Activated CD4-positive, alpha-beta T cell treated with anti-CD3 and anti-CD28 coated beads for 24 hours (primary cell): ENCODE results near the gene ACSF3.

ENCODE experiments used
- DNase-seq, 2 donors: peaks; one replicate each; pipeline ENCODE4 v3.0.0-alpha.2; 2020; ENCODE audit warnings: low read depth in 2 of 2

ACSF3 gene

GRCh38 chr16:89130448-89130847 lies 36.8 kb downstream of the ACSF3 start:
- DNase-seq: no peak

DNA sequence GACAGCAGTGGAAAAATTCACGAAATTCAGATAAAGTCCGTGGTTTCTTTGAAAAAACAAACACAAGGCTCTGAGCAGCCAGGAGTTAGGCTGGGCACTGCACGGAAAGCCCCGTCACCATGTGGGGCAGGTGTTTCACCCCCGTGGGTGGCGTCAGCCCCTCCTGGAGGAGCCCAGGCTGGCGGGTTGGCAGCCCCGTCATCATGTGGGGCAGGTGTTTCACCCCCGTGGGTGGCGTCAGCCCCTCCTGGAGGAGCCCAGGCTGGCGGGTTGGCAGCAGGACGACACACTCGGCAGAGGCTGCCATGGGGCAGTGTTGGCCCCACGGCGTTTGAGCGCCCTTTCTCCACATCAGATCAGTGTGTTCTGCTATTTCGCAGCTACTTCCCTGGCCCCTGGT lies 38.1 kb downstream of the ACSF3 start:
- no peak for DNase-seq

DNA sequence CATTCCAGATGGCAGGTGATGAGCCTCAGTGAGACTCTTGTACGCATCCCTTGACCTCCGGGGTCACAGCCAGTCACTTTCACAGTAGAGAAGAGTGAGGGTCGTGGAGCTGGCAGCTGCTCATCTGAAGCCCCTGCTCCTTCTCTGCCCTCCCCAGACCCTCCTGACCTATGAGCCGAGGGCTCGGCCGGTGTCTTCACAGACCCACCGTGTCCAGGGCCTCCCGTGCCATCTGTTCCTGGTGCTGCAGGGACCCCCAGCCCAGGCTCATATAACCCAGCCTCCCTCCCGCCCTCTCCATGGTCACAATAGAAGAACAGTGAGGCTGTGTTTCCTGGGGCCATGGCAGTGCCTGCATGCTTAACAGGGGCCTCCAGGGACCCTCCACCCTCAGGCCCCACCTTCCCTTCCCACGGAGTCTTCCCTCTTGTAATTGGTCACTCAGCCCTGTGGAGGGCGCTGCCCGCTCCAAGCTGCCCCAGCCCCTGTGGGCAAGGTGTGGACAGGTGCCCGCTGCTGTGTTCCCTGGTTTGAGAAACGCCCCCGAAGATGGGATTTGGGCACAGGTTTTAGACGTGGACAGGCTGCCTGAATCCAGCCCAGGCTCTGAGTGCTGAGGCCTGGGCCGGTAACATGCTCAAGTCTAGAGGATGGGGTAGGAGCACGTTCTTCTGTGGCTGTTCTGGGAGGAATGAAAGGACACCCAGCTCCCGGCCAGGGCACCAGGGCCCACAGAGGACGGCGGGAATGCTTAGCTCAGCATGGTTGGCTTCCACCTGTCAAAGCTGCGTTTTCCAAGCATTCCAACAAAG lies 38.7 kb downstream of the ACSF3 start:
- no peak for DNase-seq

DNA sequence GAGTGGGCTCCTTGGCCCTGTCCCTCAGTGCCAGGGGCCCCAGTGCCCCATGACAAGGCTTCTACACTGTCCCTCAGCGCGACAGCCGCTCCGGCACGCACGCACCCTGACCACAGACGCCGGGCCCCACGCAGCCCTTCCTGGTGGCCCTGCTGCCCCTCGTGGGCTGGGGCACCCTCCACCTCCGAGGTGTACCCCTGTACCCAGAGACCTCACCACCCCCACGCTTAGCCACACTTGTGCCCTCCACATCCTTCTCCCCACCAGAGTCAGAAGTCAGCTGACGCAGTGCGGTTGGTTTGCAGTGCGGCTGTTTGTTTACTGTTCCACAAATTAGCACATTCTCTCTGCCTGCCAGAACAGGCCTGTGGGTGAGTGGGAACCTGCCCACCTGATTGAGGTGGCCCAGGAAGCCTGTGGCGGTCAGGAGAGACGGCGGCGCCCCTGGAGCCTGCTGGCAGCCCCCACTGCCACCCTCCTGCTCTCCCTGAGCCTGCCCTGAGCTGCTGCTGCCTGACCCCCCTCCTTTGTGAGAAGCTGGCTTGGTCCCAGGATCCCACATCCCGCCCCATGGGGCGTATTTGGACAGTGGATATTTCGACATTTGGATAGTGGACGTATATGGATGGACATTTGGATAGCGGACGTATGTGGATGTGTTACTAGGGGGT lies 39.9 kb downstream of the ACSF3 start:
- DNase-seq: no peak

DNA sequence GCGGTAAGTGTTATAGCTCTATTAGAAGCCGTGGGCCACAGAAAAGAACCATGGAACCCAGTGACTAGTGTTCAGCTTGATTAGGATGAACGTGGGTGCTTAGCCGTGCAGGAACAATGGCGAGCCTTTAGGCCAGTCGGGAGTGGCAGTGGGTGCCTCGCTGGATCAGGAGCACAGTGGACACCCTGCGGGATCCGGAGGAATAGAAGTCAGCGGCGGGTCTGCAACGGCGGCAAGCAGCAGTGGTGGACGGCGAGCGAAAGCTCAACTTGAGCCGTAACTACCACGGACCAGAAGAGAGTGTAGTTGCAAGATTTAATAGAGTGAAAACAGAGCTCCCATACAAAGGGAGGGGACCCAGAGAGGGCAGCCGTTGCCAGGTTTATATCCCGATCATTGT lies 40.6 kb downstream of the ACSF3 start:
- DNase-seq: no peak

DNA sequence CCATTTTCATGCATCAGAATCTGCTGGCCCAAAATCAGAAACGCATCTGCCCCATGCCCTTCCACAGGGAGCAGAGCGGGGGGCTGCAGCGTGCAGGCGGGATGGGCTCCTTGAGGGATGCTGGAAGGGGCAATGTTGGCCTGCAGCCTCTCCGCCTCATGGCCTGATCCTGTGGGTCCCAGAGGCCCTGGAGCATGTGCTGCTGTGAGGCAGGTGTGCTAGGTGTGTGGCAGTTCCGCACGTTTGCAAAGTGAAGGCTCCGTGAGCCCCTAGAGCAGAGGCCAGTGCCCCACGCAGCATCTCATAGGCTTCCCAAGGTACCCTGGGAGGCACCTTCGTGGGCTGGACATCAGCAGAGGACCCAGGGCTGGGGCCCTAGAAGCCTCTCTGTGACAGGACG lies 41.5 kb downstream of the ACSF3 start:
- no peak for DNase-seq

GRCh38 chr16:89135971-89136765 lies 42.5 kb downstream of the ACSF3 start:
- DNase-seq: no peak

GRCh38 chr16:89136931-89137330 lies 43.3 kb downstream of the ACSF3 start:
- DNase-seq: no peak

DNA sequence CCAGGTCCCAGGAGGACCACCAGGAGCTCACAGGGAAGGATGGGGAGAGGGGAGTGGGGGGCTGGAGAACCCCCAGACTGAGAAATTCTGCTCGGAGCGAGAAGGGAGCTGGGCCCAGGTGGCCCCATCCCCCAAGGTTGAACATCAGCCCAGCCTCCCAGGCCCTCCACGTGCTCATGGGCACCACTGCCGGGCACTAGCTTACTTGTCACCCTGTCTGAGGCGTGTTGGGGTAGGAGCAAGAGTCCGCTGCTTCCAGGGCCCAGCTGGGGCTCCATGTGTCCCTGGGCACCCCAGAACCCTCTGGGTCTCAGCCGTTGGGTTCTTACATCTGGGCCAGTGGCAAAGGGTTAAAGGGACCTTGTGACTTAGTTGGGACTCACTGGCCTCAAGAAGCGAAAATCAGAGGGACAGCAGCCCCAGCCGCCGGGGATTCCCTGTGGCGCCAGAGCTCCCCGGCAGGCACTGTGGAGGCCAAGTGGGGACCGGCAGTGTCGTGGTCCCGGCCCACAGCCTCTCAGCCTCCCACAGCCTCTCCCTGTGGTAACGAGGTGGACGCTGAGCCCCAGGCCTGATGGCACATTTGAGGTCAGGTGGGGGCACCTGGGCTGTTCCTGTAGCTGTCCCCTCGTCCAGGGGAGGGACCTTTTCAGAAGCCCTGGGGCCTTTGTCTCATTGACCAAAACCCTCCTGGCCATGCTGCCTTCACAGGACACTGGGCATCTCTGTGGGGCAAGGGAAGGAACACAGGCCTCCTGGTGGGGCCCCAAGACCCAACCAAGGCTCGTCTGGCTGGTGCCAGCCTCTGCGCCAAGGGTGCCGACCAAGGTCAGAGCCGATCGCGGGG lies 44.2 kb downstream of the ACSF3 start:
- no peak for DNase-seq

DNA sequence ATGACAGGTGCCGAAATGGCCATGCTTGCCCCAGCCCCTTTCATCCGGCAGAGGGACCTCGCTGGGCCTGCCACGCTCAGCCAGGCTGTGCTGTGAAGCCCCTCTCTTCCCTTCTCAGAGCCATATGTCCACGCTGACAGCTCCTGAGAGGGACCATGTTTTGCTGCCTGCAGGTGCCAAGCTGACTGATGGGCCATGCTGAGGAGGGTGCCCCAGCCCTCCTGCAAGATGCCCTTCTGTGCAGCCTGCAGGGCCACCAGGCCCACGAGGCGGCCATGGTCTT lies 44.8 kb downstream of the ACSF3 start:
- DNase-seq: no peak

- no peak for DNase-seq
These were observed 45.3 kb downstream of the ACSF3 start for GRCh38 chr16:89138843-89139520.

GRCh38 chr16:89139907-89140361 lies 46.3 kb downstream of the ACSF3 start:
- no peak for DNase-seq

DNA sequence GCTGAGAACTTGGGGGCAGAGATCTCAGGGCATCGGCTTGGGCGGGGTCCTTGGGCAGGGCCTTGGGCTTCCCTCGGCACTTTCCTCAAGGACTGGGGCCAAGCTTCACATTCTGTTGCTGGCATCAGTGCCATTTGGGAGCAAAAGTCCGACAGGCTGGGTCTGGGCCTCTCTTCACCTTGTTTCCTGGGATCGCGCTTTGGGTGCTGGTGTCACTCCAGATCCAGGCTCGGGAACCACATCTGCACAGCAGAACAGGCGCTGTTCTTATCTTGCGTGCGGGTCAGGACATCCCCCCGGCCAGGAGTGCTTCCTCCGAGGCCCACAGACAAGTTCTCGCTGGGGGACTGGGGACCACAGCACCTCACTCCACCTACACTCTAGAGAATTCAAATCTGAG lies 46.7 kb downstream of the ACSF3 start:
- no peak for DNase-seq

GRCh38 chr16:89140981-89141883 lies 47.6 kb downstream of the ACSF3 start:
- no peak for DNase-seq

DNA sequence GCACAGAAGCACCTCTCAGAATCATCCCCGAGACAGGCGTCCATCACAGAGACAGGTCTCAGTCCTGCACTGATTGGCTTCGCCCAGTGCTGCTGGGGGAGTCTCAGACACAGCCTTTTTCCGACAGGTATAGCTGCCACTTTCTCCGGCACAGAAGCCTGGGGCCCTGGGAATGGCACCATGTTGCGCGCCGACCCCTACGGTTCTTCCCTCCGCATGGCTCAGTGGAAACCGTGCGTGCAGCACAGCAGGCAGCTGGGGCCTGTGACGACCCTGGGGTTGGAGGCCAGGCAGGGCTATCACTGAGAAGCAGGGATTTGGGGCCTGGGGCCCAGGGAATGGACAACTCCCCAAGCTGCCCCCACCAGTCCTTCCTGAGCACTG lies 48.2 kb downstream of the ACSF3 start:
- DNase-seq: no peak

GRCh38 chr16:89142474-89143195 lies 49.0 kb downstream of the ACSF3 start:
- no peak for DNase-seq

DNA sequence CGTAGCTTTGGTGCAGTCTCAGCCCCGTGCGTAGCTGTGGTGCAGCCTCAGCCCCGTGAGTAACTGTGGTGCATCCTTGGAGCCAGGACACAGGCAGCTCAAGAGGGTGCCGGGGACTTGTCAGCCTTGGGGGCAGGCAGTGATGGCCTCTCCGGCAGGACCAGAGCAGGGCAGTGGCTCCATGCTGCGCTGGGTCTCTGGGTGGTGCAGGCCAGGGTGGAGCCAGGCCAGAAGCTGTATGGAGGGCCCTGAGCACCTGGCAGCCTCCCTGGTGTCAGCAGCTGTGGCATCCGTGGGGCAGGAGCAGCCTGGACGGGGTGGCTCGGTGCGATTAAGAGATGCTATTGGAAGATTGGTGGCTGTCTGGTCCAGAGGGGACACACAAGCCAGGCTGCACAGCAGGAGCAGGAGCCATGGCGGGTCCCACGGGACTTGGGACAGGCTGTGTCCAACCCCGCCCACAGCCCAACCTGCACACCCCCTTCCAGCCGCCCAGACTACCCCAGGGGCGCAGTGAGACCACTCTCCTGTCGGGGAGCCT lies 49.6 kb downstream of the ACSF3 start:
- DNase-seq: no peak

DNA sequence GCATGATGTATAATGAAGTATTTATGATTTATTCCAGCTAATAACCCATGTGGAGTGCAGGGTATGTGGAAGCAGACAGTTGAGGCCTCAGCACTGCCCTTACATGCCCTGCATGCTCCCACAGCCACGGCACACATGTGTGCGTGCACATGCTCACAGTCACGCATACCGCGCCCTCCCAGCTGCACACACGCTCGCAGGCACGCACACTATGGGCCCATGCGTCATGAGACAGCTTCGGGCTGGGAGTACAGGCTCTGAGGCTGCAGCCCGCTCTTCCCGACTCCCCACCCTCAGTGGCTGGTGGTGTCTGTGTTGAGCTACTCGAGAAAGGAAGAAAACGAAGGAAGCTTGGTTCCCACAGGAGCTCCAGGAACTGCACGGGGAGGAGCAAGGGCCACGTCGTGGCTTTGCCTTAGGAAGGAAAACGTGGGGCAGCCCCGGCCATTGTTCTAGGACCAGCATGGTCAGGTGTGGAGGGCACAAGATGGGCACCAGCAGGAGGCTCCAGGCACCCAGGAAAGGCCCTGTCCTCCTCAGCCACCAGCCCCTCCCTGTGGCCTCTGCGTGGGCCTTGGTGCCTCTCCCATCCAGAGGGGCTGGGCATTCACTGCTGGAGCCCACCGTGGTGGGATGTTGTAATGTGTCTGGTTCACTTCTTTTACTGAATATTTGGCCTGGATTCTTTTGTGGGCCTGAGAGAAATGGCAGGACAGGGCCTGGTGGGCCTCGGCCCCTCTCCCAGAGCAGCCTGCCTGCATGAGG lies 50.4 kb downstream of the ACSF3 start:
- DNase-seq: no peak

DNA sequence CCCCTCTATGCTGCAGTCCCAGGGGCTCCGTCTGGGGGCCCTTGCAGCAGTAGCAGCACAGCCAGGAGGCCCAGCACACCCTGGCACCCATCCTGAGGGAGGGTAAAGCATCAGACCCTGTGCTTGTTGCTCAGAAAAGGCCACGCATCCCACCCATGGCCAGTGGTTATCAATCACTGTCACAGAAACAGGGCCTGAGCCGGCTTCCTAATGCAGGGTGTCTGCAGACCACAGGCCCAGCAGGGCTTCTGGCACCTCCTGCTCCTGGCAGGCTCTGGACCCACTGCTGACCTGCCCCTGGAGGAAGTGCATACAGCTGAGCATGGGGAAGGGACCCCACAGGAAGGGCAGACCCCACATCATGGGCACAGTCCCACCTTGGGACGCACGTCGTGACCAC lies 51.0 kb downstream of the ACSF3 start:
- no peak for DNase-seq
